Measurements from ENCODE around the gene ZBED5.
"Not testable (repeated sequence)": the region's sequence is repeated elsewhere in the genome, so short reads cannot be mapped to it uniquely, and the experiment has no call there.

Gene ZBED5

DNA sequence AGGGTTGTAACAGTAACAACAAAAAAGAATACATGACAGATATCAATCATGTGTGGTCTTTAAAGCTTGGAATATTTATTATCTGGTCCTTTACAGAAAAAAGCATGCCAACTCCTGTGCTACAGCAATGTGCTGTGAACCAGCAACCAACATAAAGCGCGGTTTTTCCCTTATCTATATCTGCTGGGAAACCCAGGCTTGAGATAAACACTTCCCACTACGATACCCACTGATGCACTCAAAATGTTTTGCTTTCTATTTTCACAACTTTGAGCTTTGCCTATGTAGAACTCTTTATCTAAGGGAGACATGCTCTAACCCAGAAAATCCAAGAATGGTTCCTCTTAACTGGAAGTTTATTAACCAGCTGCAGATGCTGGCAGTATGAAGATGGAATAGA lies 19.0 kb downstream of the ZBED5 start:
- no peak for DNase-seq (ENCODE audit: low read depth in 3 of 3, low spot score in 1 of 3)

GRCh38 chr11:10838083-10838482 lies 19.8 kb downstream of the ZBED5 start:
- no peak for DNase-seq (ENCODE audit: low read depth in 3 of 3, low spot score in 1 of 3)

DNA sequence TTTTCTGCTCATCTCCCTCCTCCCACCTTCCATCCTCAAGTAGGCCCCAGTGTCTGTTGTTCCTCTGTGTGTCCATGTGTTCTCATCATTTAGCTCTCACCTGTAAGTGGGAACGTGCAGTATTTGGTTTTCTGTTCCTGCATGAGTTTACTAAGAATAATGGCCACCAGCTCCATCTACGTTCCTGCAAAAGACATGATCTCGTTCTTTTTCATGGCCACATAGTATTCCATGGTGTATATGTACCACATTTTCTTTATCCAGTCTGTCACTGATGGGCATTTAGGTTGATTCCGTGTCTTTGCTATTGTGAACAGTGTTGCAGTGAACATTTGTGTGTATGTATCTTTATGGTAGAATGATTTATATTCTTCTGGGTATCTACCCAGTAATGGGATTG lies 21.0 kb downstream of the ZBED5 start:
- not testable (repeated sequence) for DNase-seq (ENCODE audit: low read depth in 3 of 3, low spot score in 1 of 3)

DNA sequence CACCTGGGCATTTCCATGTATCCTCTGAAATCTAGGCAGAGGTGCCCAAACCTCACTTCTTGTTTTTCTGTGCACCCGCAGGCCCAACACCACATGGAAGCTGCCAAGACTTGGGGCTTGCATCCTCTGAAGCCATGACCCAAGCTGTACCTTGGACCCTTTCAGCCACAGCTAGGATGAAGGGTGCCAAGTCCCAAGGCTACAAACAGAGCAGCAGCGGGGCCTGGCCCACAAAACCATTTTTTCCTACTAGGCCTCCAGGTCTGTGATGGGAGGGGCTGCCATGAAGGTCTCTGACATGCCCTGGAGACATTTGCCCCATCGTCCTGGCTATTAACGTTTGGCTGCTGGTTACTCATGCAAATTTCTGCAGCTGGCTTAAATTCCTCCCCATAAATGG lies 28.7 kb downstream of the ZBED5 start:
- no peak for DNase-seq (ENCODE audit: low read depth in 3 of 3, low spot score in 1 of 3)

GRCh38 chr11:10828402-10828801 lies 29.5 kb downstream of the ZBED5 start:
- no peak for DNase-seq (ENCODE audit: low read depth in 3 of 3, low spot score in 1 of 3)

- no peak for DNase-seq (ENCODE audit: low read depth in 3 of 3, low spot score in 1 of 3)
Measured at GRCh38 chr11:10824888-10825287, 33.0 kb downstream of the ZBED5 start.

DNA sequence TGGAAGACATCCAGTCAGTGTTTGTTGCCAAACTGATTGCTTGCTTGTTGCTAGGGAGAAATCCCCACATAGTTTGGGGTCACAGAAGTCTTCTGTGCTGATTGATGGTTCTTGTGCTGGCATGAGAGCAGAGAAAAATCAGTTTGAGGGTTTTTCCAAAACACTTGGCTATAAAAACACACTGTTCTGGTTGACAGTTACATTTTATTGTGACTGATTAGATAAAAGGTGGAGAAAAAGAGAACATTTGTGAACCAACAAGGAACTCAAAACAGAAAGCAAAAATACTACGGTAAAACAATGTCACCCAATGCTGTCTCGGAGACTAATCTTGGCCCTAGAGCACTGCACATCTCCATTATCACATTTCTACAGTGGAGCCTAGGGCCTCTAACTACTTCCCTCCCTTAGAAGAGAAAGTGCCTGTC lies 34.7 kb downstream of the ZBED5 start:
- no peak for DNase-seq (ENCODE audit: low read depth in 3 of 3, low spot score in 1 of 3)

- DNase-seq (ENCODE audit: low read depth in 3 of 3, low spot score in 1 of 3), result not testable (repeated sequence)
Measured at GRCh38 chr11:10822491-10822890, 35.4 kb downstream of the ZBED5 start.

- no peak for DNase-seq (ENCODE audit: low read depth in 3 of 3, low spot score in 1 of 3)
Measured at GRCh38 chr11:10818594-10818993, 39.3 kb downstream of the ZBED5 start.

GRCh38 chr11:10813945-10814344 lies 43.9 kb downstream of the ZBED5 start:
- DNase-seq (ENCODE audit: low read depth in 3 of 3, low spot score in 1 of 3), result no peak

DNA sequence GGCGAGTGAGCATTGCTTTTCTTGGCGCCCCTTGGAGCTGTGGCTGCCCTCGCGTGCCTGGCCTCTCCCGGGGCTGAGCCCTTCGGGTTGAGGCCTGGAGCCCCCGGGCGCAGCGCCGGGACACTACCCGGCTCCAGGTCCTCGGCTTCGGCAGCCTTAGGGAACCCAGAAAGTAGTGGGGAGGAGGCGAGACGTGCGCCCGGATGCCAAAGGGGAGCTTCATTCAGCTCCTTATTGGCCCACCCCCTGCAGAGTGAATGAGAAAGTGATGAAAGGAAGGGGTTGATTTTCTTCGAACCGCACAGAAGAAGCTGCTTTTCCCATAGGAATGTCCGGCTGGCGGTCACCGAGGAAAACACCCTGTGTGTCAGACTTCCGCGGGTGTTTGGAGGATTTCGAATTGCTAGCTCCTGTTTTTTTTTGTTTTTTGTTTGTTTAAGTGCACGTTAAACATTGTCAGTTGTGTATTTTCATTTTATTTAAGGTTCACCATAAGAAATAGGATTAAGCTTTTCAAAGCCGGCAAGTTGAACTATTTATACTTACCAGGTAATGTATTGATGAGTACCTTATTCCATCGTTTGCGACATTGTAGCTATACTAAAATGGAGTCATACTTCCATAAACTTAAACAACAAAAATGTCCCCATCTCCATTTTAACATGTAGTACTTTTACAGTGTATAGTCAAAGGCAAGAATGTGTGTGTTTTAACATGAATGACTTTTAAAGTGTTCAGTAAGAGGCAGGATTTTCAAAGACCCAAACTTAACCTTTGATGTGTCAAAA lies 48.3 kb downstream of the ZBED5 start:
- DNase-seq (ENCODE audit: low read depth in 3 of 3, low spot score in 1 of 3), result peak in 1 of 3 donors; percentile 16

DNA sequence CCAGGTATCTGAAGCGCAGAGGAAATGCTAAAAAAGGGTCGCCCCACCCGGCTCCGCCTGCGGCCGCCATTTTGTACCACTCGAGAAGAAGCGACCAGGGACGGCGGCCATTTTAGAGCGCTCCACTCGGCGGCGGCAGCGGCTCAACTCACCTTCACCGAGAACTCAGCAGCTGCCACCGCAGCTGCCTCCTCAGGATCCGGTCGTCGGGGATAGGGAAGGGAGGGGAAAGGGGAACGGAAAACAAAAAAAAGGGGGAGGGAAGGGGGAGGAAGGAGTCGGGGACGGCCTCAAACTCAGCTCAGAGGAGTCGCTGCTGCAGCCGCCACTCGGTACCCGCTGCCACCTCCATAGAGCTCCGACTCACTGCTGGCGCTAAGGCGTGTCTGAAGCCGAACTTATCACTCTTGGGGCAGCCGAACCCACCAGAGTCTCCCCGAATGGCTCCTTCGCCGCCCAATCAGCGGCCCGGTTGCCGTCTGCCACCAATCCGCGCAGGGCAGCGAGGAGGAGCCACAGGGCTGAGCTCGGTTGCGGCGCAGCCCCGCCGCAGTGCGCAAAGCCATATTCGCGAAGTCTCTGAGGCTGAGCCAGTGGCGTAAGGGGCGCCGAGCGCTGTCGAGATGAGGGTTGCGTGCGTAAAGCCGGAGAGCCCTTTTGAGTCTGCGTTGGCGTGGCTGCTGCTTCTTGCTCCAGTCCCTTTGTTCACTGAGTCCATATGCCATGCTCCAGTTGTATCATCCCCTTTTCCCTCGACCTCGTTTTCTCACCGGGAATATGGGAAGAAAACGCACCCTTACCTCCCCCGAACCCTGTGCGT lies 49.1 kb downstream of the ZBED5 start, which contains the start of gene EIF4G2:
Gene EIF4G2, minus strand, starts transcription at position 374 of the 820 bp plus-strand sequence.
- DNase-seq (ENCODE audit: low read depth in 3 of 3, low spot score in 1 of 3), result peak; percentile 94 to 98 (median 95)

GRCh38 chr11:10808235-10808552 lies 49.7 kb downstream of the ZBED5 start:
- DNase-seq (ENCODE audit: low read depth in 3 of 3, low spot score in 1 of 3), result peak in 1 of 3 donors; percentile 4

DNA sequence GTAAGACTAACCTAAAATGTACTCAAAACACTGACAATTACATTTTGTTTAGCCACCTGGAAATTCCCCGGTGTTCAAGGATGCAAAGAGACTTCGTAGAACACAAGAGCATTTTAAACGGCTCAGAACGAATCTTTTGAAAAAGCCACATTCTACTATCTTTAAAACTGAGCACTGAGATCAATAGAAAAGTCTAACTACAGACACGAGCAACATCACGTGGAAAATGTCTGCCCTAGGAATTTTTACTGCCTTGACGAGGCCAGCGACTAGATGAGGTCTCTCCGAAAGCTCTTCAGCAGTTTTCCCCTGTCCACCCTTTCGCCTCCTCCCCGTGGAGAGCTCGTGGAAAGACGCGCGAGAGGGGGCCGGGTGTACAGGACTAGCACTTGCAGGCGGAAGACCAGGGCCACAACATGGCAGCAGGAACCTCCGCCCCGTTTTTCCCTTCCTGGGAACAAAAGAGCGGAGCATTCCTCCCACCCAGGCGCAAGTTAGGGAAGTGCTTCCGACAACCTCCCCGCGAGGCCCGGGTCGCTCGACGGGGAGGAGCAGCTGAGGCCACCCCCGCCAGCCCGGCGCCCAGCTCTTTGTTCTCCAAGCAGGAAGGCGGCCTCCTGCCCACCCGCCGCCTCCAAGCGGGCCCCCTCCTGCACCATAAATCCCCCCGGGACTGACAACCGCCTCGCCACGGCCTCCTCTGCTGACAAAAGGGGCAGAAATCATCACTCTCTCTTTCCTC lies 50.2 kb downstream of the ZBED5 start:
- peak in 2 of 3 donors; percentile 11 to 28 for DNase-seq (ENCODE audit: low read depth in 3 of 3, low spot score in 1 of 3)

DNA sequence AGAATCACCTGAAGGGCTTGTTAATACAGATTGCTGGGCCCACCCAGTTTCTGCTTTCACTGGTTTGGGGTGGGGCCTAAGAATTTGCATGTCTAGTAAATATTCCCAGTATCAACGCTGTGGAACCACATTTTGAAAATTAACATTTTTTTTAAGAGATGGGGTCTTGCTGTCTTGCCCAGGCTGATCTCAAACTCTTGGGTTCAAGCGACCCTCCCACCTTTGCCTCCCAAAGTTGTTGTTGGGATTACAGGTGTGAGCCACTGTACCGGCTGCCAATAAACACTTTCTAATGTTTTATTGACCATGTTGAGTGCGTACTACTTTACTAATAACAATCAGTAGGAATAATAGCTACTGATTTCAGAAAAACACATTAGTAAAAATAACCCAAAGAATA lies 51.6 kb downstream of the ZBED5 start:
- DNase-seq (ENCODE audit: low read depth in 3 of 3, low spot score in 1 of 3), result no peak

DNA sequence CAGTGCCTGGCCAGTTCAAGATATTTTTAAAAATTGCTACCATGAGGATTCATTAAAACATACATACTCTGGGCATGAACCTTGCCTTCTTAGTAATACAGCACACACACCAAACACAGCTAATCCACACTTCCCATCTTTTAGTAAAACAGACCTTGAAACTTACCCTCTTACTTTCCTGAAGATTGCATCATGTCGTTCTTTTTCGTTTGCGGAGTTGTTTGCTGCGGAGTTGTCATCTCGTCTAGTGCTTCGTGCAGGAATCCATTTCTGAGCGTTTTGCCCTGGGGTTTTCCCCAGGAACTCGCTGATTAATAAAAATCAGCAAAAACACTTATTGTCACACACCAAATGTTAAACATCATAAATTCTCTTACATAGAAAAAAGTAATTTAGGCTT lies 52.1 kb downstream of the ZBED5 start:
- no peak for DNase-seq (ENCODE audit: low read depth in 3 of 3, low spot score in 1 of 3)

DNA sequence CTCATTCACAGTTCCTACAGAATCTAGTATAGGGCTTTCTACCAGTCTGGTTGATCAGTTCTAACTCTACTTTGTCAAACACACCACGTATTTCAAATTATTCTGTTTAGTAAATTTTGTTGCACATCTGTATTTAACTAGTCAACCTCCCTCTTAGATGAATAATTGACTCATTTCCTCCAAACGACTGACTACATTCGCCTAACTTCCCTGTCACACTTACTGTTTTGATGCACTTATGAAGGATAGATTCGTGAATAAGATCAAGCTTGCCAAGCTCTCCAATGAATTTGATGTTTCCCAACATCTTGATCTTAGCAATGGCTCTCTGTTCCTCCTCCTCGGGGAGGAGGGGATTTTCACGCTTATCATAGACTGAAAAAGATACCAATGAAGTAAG lies 54.2 kb downstream of the ZBED5 start:
- no peak for DNase-seq (ENCODE audit: low read depth in 3 of 3, low spot score in 1 of 3)

Measured in stimulated activated CD4-positive, alpha-beta T cell treated with anti-CD3 and anti-CD28 coated beads, TNF-alpha, amount 100 ng/mL, for 1 hour (primary cell).